ENCODE data around the gene FCN2. TPM values are rescaled to one million over a fixed set of nuclear protein-coding genes. Genes with fewer than 3 reads are reported as not detected.

FCN2 gene
- total RNA-seq, 6 experiments from 2014 or later, result 46.6 to 116 (median 77.3) TPM

DNA sequence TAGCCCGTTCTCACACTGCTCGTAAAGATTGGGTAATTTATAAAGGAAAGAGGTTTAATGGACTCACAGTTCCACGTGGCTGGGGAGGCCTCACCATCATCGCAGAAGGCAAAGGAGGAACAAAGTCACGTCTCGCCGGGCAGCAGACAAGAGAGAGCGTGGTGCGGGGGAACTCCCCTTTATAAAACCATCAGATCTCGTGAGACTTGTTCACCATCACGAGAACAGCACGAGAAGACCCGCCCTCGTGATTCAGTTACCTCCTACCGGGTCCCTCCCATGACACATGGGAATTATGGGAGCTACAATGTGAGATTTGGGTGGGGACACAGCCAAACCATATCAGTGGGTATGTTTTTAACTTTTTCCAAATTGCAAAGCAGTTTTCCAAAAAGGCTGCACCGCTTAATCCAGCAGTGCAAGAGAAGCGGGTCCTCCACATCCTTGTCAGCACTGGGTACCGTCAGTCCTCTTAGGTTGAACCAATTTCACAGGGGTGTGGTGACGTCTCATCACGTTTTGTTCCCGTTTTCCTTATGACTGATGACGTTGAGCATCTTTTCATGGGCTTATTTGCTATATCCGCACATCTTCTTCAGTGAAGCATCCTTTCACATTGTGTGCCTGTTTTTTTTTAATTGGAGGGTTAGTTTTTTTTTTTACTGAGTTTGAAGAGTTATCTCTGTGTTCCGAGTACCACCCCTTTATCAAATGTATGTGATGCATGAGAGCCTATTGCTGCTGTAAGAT lies 8.0 kb upstream of the FCN2 start:
- intact Hi-C loops (cut with DNase I), result no loop called here
- ATAC-seq (no peak), DNase-seq (peak in 1 of 3 donors; percentile 12)
- TF ChIP-seq, protein P1, sequence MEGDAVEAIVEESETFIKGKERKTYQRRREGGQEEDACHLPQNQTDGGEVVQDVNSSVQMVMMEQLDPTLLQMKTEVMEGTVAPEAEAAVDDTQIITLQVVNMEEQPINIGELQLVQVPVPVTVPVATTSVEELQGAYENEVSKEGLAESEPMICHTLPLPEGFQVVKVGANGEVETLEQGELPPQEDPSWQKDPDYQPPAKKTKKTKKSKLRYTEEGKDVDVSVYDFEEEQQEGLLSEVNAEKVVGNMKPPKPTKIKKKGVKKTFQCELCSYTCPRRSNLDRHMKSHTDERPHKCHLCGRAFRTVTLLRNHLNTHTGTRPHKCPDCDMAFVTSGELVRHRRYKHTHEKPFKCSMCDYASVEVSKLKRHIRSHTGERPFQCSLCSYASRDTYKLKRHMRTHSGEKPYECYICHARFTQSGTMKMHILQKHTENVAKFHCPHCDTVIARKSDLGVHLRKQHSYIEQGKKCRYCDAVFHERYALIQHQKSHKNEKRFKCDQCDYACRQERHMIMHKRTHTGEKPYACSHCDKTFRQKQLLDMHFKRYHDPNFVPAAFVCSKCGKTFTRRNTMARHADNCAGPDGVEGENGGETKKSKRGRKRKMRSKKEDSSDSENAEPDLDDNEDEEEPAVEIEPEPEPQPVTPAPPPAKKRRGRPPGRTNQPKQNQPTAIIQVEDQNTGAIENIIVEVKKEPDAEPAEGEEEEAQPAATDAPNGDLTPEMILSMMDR (IDR thresholded peaks at IDR 0.05), result no peak
- Histone ChIP-seq H3K27ac (no peak overlapping the region), H3K4me3 (no peak overlapping the region), H3K4me1 (no peaks in the 10 kb centered on the region), H3K9me3 (no peaks in the 10 kb centered on the region), H3K27me3 (no peaks in the 10 kb centered on the region), H3K36me3 (no peaks in the 10 kb centered on the region)
- WGBS (ENCODE audit: insufficient coverage, low coverage, low lambda C conversion rate, missing lambda C conversion rate), result 56% methylated on average over 18 of the region's 24 CpGs

DNA sequence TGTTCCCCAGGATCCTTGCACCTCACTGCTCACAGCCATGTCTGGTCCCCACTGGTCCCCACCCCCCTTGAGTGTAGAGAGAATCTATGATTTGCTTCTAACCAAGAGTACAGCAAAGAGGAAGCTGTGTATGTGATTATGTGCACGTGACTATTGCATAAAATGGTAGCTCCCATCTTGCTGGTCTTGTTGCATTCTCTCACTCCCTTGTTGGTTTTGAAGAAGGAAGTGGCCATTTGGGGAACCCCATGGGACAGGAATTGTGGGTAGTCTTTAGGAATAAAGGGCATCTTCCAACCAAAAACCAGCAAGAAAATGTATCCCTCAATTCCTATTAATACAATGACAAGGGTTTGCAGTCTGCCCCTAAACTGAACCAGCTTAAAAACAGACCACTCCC lies 5.2 kb upstream of the FCN2 start:
- DNase-seq (peak in 1 of 3 donors; percentile 15), ATAC-seq (no peak)
- H3K4me1 ChIP-seq, result no peaks in the 10 kb centered on the region
- TF ChIP-seq POLR2A (IDR thresholded peaks at IDR 0.05), result no peak
- TF ChIP-seq, protein P1 (IDR thresholded peaks at IDR 0.05), result no peak
- no peaks in the 10 kb centered on the region for H3K27me3 ChIP-seq
- H3K4me3 ChIP-seq, result no peak overlapping the region
- intact Hi-C loops (cut with DNase I), result no loop called here
- H3K27ac ChIP-seq, result no peak overlapping the region
- H3K9me3 ChIP-seq, result no peaks in the 10 kb centered on the region
- H3K36me3 ChIP-seq, result no peaks in the 10 kb centered on the region
- 33% methylated on average over 1 of the region's 1 CpG for WGBS (ENCODE audit: insufficient coverage, low coverage, low lambda C conversion rate, missing lambda C conversion rate)

DNA sequence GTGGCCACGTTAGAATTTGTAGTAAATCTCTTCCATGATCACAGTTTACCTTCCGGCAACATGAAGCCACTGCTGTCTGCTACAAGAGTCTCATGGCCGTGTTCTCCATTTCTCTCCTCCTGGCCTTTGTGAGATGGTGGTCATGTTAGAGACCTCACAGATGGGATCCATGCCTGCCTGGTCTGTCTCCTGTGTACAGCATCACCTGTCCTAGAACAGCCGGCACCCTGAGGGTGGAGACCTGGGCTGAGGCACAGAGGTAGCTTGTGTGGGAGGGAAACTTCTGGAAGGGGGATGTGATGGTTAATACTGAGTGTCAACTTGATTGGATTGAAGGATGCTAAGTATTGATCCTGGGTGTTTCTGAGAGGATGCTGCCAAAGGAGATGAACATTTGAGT lies 3.1 kb upstream of the FCN2 start:
- Histone ChIP-seq H3K4me1 (no peaks in the 10 kb centered on the region), H3K27ac (no peak overlapping the region), H3K9me3 (no peaks in the 10 kb centered on the region), H3K36me3 (no peaks in the 10 kb centered on the region), H3K27me3 (no peaks in the 10 kb centered on the region), H3K4me3 (no peak overlapping the region)
- DNase-seq, result no peak
- 60% methylated on average over 3 of the region's 4 CpGs for WGBS (ENCODE audit: insufficient coverage, low coverage, low lambda C conversion rate, missing lambda C conversion rate)
- TF ChIP-seq, protein P1 (IDR thresholded peaks at IDR 0.05), result no peak
- no peak for TF ChIP-seq POLR2A (IDR thresholded peaks at IDR 0.05)
- intact Hi-C loops (cut with DNase I), result no loop called here
- no peak for ATAC-seq

- Histone ChIP-seq H3K27ac (peak overlapping the region in 1 of 3 donors; percentile 22), H3K4me1 (no peaks in the 10 kb centered on the region), H3K27me3 (no peaks in the 10 kb centered on the region), H3K36me3 (no peaks in the 10 kb centered on the region), H3K9me3 (no peaks in the 10 kb centered on the region), H3K4me3 (no peak overlapping the region)
- WGBS (ENCODE audit: insufficient coverage, low coverage, low lambda C conversion rate, missing lambda C conversion rate), result 39% methylated on average over 3 of the region's 13 CpGs
- ATAC-seq (peak; percentile 8 to 48 (median 26)), DNase-seq (peak in 1 of 3 donors; percentile 37)
- intact Hi-C loops (cut with DNase I), result no loop called here
- TF ChIP-seq, protein P1 (IDR thresholded peaks at IDR 0.05), result no peak
- TF ChIP-seq POLR2A (IDR thresholded peaks at IDR 0.05), result no peak
Measured at GRCh38 chr9:134879664-134880483, 736 bp upstream of the FCN2 start.
